ENCODE results near the gene MROH8. TPM values are rescaled to one million over a fixed set of nuclear protein-coding genes. Genes with fewer than 3 reads are reported as not detected.

MROH8 gene
- total RNA-seq, 1 experiment from 2014 or later, result 1.4 TPM

- no TSS peak for BruUV-seq (replicated peaks)
- H3K36me3 Mint-ChIP-seq (ENCODE audit: insufficient read depth, unreplicated experiment), result peaks cover 74% of the 10 kb centered on the region
- H3K27ac Mint-ChIP-seq (ENCODE audit: unreplicated experiment), result no peak overlapping the region
Measured at GRCh38 chr20:37219751-37220668, 40.7 kb upstream of the MROH8 start.

GRCh38 chr20:37218976-37219375, 39.6 kb upstream of the MROH8 start:
- no peaks in the 10 kb centered on the region for H3K4me1 Mint-ChIP-seq (ENCODE audit: low read depth, unreplicated experiment)
- BruUV-seq (replicated peaks), result no TSS peak
- H3K36me3 Mint-ChIP-seq (ENCODE audit: insufficient read depth, unreplicated experiment), result peaks cover 64% of the 10 kb centered on the region
- TF ChIP-seq CTCF (IDR thresholded peaks at IDR 0.05; ENCODE audit: unreplicated experiment), result no peak
- H3K9me3 Mint-ChIP-seq (ENCODE audit: low read depth, unreplicated experiment), result no peaks in the 10 kb centered on the region
- H3K4me3 Mint-ChIP-seq (ENCODE audit: low read depth, unreplicated experiment), result no peak overlapping the region
- H3K27me3 Mint-ChIP-seq (ENCODE audit: unreplicated experiment), result no peaks in the 10 kb centered on the region
- H3K27ac Mint-ChIP-seq (ENCODE audit: unreplicated experiment), result no peak overlapping the region
- intact Hi-C loops (cut with micrococcal nuclease; ENCODE audit: unreplicated experiment), result no loop called here
- no peak for DNase-seq
- CTCF ChIA-PET, result no interaction called here

More at GRCh38 chr20:37219751-37220668, 40.7 kb upstream of the MROH8 start:
- H3K4me3 Mint-ChIP-seq (ENCODE audit: low read depth, unreplicated experiment), result no peak overlapping the region
- H3K4me1 Mint-ChIP-seq (ENCODE audit: low read depth, unreplicated experiment), result no peaks in the 10 kb centered on the region
- no peaks in the 10 kb centered on the region for H3K27me3 Mint-ChIP-seq (ENCODE audit: unreplicated experiment)
- no peaks in the 10 kb centered on the region for H3K9me3 Mint-ChIP-seq (ENCODE audit: low read depth, unreplicated experiment)
- CTCF ChIA-PET, result interaction anchor here (1.2 to 1.6 kb wide), 2 partner anchors 8 to 28 kb away, joined by 4 to 5 read pairs; no protein-coding TSS in a partner anchor
- no peak for DNase-seq
- no peak for TF ChIP-seq CTCF (IDR thresholded peaks at IDR 0.05; ENCODE audit: unreplicated experiment)
- intact Hi-C loops (cut with micrococcal nuclease; ENCODE audit: unreplicated experiment), result no loop called here

GRCh38 chr20:37218441-37218840, 39.1 kb upstream of the MROH8 start:
- BruUV-seq (replicated peaks), result no TSS peak
- H3K27me3 Mint-ChIP-seq (ENCODE audit: unreplicated experiment), result no peaks in the 10 kb centered on the region
- no peak for TF ChIP-seq CTCF (IDR thresholded peaks at IDR 0.05; ENCODE audit: unreplicated experiment)
- no peaks in the 10 kb centered on the region for H3K9me3 Mint-ChIP-seq (ENCODE audit: low read depth, unreplicated experiment)
- H3K36me3 Mint-ChIP-seq (ENCODE audit: insufficient read depth, unreplicated experiment), result peaks cover 60% of the 10 kb centered on the region
- no peak overlapping the region for H3K27ac Mint-ChIP-seq (ENCODE audit: unreplicated experiment)
- H3K4me3 Mint-ChIP-seq (ENCODE audit: low read depth, unreplicated experiment), result no peak overlapping the region
- no peaks in the 10 kb centered on the region for H3K4me1 Mint-ChIP-seq (ENCODE audit: low read depth, unreplicated experiment)
- intact Hi-C loops (cut with micrococcal nuclease; ENCODE audit: unreplicated experiment), result no loop called here
- CTCF ChIA-PET, result interaction anchor here (0.9 kb wide), 1 partner anchor 18 kb away, joined by 3 read pairs; no protein-coding TSS in a partner anchor
- DNase-seq, result no peak

- no TSS peak for BruUV-seq (replicated peaks)
- Mint-ChIP-seq H3K4me1 (ENCODE audit: low read depth, unreplicated experiment) (peaks cover 5% of the 10 kb centered on the region), H3K27ac (ENCODE audit: unreplicated experiment) (no peak overlapping the region), H3K36me3 (ENCODE audit: insufficient read depth, unreplicated experiment) (peaks cover 73% of the 10 kb centered on the region), H3K27me3 (ENCODE audit: unreplicated experiment) (no peaks in the 10 kb centered on the region), H3K9me3 (ENCODE audit: low read depth, unreplicated experiment) (no peaks in the 10 kb centered on the region), H3K4me3 (ENCODE audit: low read depth, unreplicated experiment) (no peak overlapping the region)
- CTCF ChIA-PET, result no interaction called here
- no peak for DNase-seq
- intact Hi-C loops (cut with micrococcal nuclease; ENCODE audit: unreplicated experiment), result no loop called here
- TF ChIP-seq CTCF (IDR thresholded peaks at IDR 0.05; ENCODE audit: unreplicated experiment), result no peak
Measured at GRCh38 chr20:37209661-37210314, 30.4 kb upstream of the MROH8 start.
